ENCODE measurements around the gene USP13. TPM values are rescaled to one million over a fixed set of nuclear protein-coding genes. Genes with fewer than 3 reads are reported as not detected.
A peak's percentile ranks its signal among the peaks of the same experiment; 100 is the strongest.

Gene USP13
- 11.5 TPM for total RNA-seq

- Histone ChIP-seq H3K4me1 (peaks cover 11% of the 10 kb centered on the region), H3K4me3 (peak within 1 kb of the TSS; percentile 69 to 76), H3K27ac (peak within 1 kb of the TSS; percentile 90), H3K9me3 (no peaks in the 10 kb centered on the region), H3K36me3 (no peaks in the 10 kb centered on the region), H3K27me3 (no peaks in the 10 kb centered on the region)
- intact Hi-C loops (cut with DNase I), result loop anchor here (5.0 kb wide), 1 partner anchor 580 kb away; the partner anchor contains the start of gene ZMAT3
- TF ChIP-seq POLR2A (IDR thresholded peaks at IDR 0.05) (no peak), CTCF (IDR thresholded peaks at IDR 0.05) (peak in 1 of 3 experiments; percentile 5)
- DNase-seq (ENCODE audit: extremely low spot score in 2 of 2), result peak in 1 of 2 donors; percentile 74
These were observed at the start of gene USP13 for GRCh38 chr3:179652447-179653095. Gene USP13 (plus strand): TSS chr3:179653040. CDS start chr3:179653226, 186 bp downstream.

DNA sequence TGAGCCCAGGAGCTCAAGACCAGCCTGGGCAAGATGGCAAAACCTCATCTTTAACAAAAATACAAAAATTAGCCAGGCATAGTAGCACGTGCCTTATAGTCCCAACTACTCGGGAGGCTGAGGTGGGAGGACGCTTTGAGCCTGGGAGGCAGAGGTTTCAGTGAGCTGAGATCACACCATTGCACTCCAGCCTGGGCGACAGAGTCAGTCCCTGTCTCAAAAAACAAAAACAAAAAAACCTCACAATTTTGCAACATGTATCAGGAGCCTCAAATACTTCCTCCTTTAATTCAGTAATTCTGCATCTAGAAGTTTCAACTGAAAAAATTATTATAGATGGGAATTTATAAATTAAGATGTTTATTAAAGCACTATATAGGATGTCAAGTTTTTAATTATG, 49.5 kb upstream of the USP13 start:
- Histone ChIP-seq H3K4me3 (peak overlapping the region in 1 of 2 donors; percentile 86), H3K36me3 (peaks cover 0 to 21% of the 10 kb centered on the region in 2 donors), H3K27ac (no peak overlapping the region), H3K27me3 (no peaks in the 10 kb centered on the region), H3K9me3 (no peaks in the 10 kb centered on the region), H3K4me1 (peaks cover 25% of the 10 kb centered on the region)
- TF ChIP-seq POLR2AphosphoS5 (IDR thresholded peaks at IDR 0.05; ENCODE audit: insufficient read depth in 1 of 2, low read depth in 1 of 2), result no peak
- no peak for TF ChIP-seq CTCF (IDR thresholded peaks at IDR 0.05)
- TF ChIP-seq POLR2A (IDR thresholded peaks at IDR 0.05), result no peak
- no peak for DNase-seq (ENCODE audit: extremely low spot score in 2 of 2)
- intact Hi-C loops (cut with DNase I), result no loop called here

DNA sequence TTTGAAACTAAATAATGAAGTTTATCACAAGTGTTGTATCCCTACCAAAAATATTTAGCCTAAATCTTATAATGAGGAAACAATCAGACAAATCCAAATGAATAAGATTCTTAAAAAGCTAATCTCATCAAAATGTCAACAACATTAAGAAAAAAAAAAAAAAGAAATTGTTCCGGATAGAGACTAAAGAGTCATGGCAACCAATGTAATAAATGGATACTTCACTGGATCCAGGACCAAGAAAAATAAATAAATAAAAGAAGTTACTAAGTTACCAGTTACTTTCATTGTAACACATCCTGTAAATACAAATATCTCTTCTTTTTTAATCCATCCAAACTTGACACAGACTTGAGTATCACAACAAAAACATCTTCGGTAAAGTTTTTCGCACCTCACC, 49.0 kb upstream of the USP13 start:
- DNase-seq (ENCODE audit: extremely low spot score in 2 of 2), result no peak

DNA sequence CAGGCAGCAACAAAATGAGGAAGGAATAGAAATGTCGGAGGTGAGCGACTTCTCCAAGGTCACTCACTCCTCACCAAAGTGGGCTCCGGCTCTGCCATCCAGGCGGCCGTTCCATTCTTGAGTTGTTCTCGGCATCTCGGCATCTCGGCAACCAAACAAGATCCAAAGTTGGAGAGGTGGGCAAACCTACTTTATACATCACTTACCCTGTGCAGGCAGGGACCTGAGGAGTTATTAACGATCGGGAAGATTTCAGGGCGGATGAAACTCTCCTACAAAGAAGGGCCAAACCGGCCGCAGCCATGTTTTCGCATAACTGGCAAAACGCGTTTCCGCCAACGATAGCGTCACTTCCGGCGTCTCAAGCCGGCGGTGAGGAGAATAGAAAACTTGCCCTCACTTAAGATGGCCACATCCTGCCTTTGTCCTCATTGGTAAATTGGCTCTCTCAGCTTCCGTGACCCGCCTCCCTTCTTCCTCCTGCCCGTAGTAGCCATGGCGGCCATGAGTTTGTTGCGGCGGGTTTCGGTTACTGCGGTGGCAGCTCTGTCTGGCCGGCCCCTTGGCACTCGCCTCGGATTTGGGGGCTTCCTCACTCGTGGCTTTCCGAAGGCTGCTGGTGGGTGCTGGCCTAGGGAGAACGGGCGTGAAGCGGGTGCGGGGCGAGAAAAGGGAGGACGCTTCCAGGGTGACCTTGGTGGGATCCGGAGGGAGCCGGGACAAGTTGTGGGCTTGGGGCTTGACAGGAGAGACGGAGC, 48.3 kb upstream of the USP13 start, which contains the start of the genes MRPL47 and NDUFB5:
MRPL47 (minus strand) TSS at position 318 of the 758 bp plus-strand sequence; CDS start at position 304, 14 bp downstream.
NDUFB5 (plus strand) TSS at position 474 of the 758 bp plus-strand sequence; CDS start at position 496, 22 bp downstream.
- Histone ChIP-seq H3K4me3 (peak within 1 kb of the TSS; percentile 60 to 86), H3K27me3 (no peaks in the 10 kb centered on the region), H3K27ac (peak within 1 kb of the TSS; percentile 85), H3K36me3 (peaks cover 0 to 12% of the 10 kb centered on the region in 2 donors), H3K9me3 (no peaks in the 10 kb centered on the region), H3K4me1 (peaks cover 25% of the 10 kb centered on the region)
- TF ChIP-seq CTCF (IDR thresholded peaks at IDR 0.05) (no peak), POLR2AphosphoS5 (IDR thresholded peaks at IDR 0.05; ENCODE audit: insufficient read depth in 1 of 2, low read depth in 1 of 2) (peak; percentile 90 to 98), POLR2A (IDR thresholded peaks at IDR 0.05) (peak in 1 of 2 donors; percentile 59)
- peak; percentile 96 for DNase-seq (ENCODE audit: extremely low spot score in 2 of 2)
- intact Hi-C loops (cut with DNase I), result no loop called here

More for the DNA sequence above, 49.0 kb upstream of the USP13 start:
- H3K27me3 ChIP-seq, result no peaks in the 10 kb centered on the region
- H3K36me3 ChIP-seq, result peaks cover 0 to 16% of the 10 kb centered on the region in 2 donors
- no peaks in the 10 kb centered on the region for H3K9me3 ChIP-seq
- H3K4me3 ChIP-seq, result peak overlapping the region; percentile 60 to 86
- TF ChIP-seq CTCF (IDR thresholded peaks at IDR 0.05) (no peak), POLR2AphosphoS5 (IDR thresholded peaks at IDR 0.05; ENCODE audit: insufficient read depth in 1 of 2, low read depth in 1 of 2) (no peak), POLR2A (IDR thresholded peaks at IDR 0.05) (no peak)
- peaks cover 25% of the 10 kb centered on the region for H3K4me1 ChIP-seq
- intact Hi-C loops (cut with DNase I), result no loop called here
- peak overlapping the region; percentile 85 for H3K27ac ChIP-seq
